GM18870 (cell line): ENCODE data around the gene DOK7.
"Not testable (repeated sequence)": the region's sequence is repeated elsewhere in the genome, so short reads cannot be mapped to it uniquely, and the experiment has no call there.

Source experiments
- ATAC-seq: cut with Tn5 transposase; IDR thresholded peaks from one replicate; pipeline ENCODE4 v1.9.1; 2021; ENCODE audit warnings: moderate library complexity; ENCODE audit not compliant: unreplicated experiment

The DOK7 gene

DNA sequence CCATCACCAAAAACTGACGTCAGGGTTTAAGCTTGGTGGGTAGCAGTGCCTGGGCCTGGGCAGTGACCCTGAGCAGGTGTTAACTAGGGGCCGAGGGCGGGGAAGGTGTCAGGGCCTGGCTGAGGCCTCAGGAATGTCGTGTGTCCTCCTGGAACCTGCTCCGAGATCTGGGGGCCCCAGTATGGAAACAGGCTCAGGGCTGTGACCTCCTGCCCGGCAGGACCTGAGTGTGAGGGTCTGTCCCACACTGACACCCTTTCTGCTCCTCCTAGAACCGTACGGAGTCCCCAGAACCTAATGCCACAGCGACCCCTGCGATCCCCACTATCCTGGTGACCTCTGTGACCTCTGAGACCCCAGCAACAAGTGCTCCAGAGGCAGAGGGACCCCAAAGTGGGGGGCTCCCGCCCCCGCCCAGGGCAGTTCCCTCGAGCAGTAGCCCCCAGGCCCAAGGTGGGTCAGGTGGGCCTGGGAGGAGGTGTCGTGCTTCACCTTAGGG is 20.6 kb upstream of the DOK7 start:
- ATAC-seq = no peak

DNA sequence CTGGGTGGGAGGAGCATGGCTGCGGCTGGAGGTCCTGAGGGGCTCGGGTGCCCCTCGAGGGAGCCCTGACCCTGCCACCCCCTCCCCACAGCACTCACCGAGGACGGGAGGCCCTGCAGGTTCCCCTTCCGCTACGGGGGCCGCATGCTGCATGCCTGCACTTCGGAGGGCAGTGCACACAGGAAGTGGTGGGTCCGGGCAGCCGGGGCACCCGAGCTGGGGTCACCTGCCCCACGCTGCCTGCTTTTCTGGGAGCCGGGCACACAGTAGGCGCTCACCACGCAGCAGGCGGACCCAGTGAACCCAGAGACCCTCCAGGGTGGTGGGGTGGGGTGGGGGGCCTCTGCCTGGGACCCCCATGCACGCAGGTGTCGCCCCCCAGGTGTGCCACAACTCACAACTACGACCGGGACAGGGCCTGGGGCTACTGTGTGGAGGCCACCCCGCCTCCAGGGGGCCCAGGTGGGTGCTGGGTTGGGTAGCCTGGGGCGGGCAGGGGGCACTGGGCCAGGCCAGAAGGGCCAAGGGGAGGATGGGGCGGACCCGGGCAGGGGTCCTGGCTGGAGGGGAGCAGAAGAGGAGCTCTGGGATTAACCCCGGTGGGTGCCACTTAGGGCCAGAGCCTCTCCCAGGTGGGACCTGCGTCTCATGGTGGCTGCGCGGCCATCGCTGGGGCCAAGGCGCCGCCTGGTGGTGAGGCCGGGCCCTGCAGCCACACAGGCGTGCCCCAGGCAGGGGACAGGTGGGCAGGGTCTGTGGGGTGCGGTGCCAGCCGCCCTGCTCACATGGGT is 20.0 kb upstream of the DOK7 start:
- no peak for ATAC-seq

GRCh38 chr4:3443750-3444309 is 19.3 kb upstream of the DOK7 start:
- ATAC-seq = no peak

DNA sequence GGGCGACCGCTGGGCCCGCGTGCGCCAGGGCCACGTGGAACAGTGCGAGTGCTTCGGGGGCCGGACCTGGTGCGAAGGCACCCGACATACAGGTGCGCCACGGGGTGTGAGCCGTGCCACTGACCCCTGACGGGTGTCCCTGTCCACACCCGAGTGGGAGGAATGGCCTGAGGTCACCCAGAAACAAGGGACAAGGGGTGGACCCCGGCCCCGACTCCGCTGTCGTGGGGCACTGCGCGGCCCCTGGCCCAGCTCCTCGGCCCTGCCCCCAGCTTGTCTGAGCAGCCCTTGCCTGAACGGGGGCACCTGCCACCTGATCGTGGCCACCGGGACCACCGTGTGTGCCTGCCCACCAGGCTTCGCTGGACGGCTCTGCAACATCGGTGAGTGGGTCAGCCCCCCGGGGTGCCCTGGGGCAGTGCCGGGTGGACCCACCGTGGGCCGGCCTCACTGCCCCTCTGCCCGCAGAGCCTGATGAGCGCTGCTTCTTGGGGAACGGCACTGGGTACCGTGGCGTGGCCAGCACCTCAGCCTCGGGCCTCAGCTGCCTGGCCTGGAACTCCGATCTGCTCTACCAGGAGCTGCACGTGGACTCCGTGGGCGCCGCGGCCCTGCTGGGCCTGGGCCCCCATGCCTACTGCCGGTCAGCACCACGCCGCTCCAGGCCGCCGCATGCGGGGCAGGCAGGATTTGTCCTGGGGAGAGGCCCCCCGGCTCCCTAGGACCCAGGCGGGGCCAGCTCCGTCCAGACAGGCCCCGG is 18.6 kb upstream of the DOK7 start:
- ATAC-seq = no peak

GRCh38 chr4:3445111-3445820 is 17.8 kb upstream of the DOK7 start:
- ATAC-seq = no peak

GRCh38 chr4:3445829-3446545 is 17.1 kb upstream of the DOK7 start:
- no peak for ATAC-seq

DNA sequence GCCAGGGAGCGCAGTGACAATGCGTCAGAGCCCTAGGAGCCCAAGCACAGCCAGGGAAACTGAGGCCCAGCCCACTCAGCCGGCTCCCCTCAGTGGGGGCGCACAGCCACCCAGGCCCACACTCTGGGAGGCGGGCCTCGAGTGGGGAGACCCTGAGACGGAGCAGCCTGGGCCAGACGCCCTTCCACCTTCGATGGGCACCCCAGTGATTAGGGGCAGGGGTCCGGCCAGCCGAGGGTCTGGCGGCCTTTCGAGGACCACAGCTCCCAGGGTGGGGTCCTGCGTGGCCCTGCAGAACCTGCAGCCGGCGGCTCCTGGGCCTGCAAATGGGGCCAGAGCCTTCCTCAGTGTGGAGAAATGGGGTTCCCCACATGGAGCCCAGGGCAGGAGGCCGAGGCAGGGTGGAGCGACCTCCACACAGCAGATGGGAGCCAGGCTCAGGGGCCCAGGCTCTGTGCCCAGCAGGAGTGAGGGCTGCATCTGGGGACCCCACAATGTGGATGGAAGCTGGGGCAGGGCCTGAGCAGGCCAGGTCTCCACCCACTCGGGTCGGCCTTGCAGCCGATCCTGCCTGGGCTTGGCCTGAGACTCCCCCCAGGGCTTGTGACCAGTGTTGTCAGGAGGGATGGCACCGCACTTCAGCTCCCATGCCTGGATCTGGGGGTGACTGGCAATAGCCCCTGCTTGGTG is 16.3 kb upstream of the DOK7 start:
- ATAC-seq = no peak

DNA sequence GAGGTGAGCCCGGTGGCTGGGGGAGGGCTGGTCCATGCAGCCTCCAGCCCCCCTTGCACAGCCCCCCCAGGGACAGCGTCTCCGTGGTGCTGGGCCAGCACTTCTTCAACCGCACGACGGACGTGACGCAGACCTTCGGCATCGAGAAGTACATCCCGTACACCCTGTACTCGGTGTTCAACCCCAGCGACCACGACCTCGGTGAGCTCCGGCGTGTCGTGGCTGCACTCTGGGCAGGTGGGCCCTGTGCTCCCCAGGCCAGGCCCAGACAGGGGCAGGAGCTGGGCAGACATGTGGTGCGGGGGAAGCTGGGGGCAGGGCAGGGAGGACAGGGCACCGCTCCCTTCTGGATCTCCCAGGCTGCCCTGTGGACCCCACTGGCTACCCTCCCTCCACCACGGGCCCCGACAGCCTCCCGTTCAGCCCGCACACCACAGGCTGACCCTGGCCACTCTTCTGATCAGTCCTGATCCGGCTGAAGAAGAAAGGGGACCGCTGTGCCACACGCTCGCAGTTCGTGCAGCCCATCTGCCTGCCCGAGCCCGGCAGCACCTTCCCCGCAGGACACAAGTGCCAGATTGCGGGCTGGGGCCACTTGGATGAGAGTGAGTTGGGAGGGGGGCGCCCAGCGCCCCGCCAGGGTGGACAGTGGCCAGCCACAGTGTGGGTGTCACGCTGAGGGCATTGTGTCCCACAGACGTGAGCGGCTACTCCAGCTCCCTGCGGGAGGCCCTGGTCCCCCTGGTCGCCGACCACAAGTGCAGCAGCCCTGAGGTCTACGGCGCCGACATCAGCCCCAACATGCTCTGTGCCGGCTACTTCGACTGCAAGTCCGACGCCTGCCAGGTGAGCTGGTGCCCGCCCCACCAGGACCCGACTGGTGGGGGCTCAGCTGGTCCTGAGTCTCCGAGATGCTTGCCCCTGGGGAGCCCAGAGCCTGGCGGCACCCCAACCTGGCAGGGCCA is 15.4 kb upstream of the DOK7 start:
- ATAC-seq = no peak

GRCh38 chr4:3449047-3449573 is 14.0 kb upstream of the DOK7 start:
- ATAC-seq = no peak

- no peak for ATAC-seq
These were observed 13.3 kb upstream of the DOK7 start for GRCh38 chr4:3449574-3450534.

DNA sequence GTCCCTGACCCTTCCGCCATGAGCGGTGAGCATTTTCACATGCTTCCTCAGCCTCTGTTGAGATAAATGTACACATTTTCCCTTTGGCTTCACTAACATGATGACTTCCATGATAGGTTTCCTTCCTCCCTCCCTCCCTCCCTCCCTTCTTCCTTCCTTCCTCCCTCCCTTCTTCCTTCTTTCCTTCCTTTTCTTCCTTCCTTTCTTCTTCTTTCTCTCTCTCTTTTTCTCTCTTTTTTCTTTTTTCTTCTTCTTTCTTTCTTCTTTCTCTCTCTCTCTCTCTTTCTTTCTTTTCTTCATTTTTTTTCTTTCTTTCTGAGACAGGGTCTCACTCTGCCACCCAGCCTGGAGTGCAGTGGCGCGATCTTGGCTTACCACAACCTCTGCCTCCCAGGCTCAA is 12.5 kb upstream of the DOK7 start:
- no peak for ATAC-seq

DNA sequence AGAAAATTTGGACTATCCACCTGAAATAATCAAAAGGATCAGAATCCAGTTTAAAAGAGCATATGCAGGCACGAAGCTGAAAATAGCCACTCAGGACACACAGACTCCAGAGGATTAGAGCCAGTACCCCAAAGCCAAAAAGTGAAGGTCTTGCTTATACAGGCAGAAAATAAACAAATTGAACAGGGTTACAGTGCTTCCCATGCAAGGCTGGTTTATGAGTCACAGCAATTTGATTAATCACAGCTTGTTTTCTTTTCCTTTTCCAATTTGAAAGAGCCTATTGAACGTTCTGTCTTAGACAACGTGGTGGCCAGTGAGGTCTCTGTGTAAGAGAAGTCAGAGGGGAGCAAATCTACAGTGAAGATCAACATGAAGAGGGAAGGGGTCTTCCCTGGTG is 11.2 kb upstream of the DOK7 start:
- ATAC-seq = no peak

DNA sequence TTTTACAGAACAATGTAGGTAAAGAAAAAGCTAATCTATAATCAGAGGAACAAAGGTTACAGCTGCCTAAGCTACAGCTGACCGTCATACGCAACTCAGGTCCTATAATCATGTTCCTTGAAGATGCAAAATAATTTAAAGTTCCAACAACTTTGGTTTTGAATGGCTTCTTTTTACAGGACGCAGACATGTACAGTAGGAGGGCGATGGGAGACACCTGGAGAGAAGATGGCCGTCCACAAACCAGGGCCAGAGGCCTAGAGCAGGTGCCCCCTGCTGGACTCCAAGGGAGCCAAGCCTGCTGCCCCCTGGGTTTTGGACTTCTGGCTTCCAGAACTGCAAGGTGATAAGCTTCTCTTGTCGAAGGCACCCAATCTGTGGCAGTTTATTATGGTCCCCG is 10.7 kb upstream of the DOK7 start:
- no peak for ATAC-seq

DNA sequence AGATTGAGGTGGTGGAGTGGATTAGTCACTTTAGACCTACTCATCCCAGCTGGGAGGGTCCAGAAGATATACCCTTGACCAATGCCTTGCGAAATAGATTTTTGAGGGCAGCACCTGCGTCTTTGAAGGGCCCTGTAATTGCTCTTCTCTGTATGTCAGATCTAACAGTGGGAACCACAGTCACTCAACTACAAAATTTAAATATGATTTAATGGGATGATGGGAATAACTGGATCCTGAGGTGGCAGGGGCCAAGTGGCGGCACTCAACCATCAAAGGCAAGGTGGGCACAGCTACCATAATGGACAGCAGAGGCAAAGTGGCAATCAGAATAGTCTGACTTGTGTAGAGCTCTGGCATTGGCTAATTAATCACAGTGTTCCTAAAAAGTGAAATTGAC is 7.5 kb upstream of the DOK7 start:
- ATAC-seq = not testable (repeated sequence)

- no peak for ATAC-seq
These were observed 4.7 kb upstream of the DOK7 start for GRCh38 chr4:3458371-3458770.

DNA sequence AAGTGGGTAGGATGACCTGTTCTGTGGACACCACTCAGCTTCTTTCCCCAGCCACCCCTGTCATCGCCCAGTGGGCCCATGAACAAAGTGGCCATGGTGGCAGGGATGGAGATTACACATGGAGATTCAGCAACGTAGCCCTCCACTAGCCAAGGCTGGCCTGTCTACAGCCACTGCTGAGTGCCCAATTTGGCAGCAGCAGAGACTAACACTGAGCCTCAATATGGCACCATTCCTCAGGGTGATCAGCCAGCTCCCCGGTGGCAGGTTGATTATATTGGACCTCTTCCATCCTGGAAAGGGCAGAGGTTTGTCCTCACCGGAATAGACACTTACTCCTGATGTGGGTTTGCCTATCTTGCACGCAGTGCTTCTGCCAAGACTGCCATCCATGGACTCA is 4.0 kb upstream of the DOK7 start:
- ATAC-seq = not testable (repeated sequence)

DNA sequence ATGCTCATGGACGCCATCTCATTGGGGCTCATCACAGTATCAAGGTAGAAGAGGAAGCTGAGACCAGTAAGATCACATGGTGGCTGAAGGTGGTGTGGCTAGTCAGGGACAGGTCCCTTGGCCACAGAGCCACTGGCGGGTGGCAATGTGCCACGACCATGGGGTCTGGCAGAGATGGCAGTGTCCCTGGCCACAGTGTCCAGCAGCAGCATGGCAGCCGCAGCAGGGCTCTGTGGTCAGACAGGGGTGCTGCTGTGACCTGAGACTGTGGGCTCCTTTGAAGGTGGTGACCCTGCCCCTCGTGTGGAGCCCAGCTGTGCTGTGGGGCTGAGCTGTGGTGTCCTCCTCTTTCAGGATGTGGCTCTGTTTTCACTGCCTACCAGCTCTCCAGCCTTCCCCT is 2.2 kb upstream of the DOK7 start:
- no peak for ATAC-seq
